Left lobe of liver (tissue), 2 donors: ENCODE data around the gene CCL14. TPM values are rescaled to one million over a fixed set of nuclear protein-coding genes. Genes with fewer than 3 reads are reported as not detected.
A peak's percentile ranks its signal among the peaks of the same experiment; 100 is the strongest.
"Not testable (repeated sequence)": the region's sequence is repeated elsewhere in the genome, so short reads cannot be mapped to it uniquely, and the experiment has no call there.

Experiments used
- ATAC-seq: fragments of 200-7000 bp; cut with Tn5 transposase; one replicate; pipeline ENCODE4 v1.9.1; 2020; ENCODE audit warnings: mild to moderate bottlenecking, moderate library complexity
- DNase-seq: peaks from one replicate; pipeline ENCODE4 v3.0.0-alpha.2; 2020; ENCODE audit warnings: low spot score
- total RNA-seq: library from RNA; stranded (reverse); gene quantifications from one replicate; pipeline ENCODE4 v1.2.1, GENCODE V29; 2021
- donor health status: DM: no; HTN: no; CAD: no; lungs with moderate emphysema.
- donor health status: DM: no; HTN: yes; CAD: no.

Gene CCL14
- total RNA-seq, 1 donor from 2014 or later: 16.9 TPM

DNA sequence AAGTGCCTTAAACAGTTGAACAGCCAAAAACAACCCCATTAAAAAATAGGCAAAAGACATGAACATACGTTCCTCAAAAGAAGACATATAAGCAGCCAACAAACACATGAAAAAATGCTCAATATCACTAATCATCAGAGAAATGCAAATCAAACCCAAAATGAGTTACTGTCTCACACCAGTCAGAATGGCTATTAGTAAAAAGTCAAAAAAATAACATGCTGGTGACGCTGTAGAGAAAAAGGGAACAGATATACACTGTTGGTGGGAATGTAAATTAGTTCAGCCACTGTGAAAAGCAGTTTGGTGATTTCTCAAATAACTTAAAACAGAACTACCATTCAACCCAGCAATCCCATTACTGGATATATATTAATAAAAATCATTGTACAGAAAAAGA lies 8.8 kb upstream of the CCL14 start:
- not testable (repeated sequence) for DNase-seq

DNA sequence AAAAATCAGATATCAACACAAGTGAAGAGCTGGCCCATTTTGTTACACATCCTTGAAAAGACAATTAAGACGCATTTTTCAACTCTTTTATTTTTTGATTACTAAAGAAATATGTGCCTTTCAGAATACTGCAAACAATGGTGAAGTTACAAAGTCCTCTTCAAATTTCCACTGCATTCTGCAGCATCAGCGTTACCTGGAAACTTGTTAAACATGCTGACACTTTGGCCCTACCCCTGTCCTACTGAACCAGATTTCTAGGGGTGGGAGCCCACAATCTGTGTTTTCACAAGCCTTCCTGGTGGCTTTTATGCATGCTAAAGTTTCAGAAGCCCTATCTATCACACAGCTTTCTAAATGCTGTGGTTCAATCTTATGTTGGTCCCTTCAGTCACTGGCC lies 4.5 kb upstream of the CCL14 start:
- DNase-seq (peak; percentile 69), ATAC-seq (peak; percentile 92)

More for the DNA sequence above, 8.8 kb upstream of the CCL14 start:
- ATAC-seq: not testable (repeated sequence)

GRCh38 chr17:35988164-35988563 lies 1.6 kb upstream of the CCL14 start:
- no peak for DNase-seq

DNA sequence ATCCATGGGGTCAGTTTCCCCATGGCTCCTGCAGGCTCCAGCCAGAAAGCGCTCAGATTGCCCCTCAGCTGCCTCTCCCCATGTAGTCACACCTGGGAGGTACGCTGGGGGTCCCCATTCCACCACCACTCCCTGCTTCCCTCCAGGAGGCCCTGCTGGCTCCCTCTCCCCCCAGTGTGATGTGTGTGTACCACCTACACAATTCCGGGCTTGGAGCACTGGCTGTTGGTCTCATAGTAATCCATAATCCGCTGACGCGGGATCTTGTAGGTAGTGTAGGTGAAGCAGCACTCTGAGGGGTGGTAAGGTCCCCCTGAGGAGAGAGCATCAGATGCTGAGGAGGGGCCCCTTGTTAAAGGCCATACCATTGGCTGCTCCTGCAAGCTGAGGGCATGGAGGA lies 2.4 kb downstream of the CCL14 start:
- DNase-seq: no peak
- ATAC-seq: no peak

More at GRCh38 chr17:35988164-35988563, 1.6 kb upstream of the CCL14 start:
- no peak for ATAC-seq

DNA sequence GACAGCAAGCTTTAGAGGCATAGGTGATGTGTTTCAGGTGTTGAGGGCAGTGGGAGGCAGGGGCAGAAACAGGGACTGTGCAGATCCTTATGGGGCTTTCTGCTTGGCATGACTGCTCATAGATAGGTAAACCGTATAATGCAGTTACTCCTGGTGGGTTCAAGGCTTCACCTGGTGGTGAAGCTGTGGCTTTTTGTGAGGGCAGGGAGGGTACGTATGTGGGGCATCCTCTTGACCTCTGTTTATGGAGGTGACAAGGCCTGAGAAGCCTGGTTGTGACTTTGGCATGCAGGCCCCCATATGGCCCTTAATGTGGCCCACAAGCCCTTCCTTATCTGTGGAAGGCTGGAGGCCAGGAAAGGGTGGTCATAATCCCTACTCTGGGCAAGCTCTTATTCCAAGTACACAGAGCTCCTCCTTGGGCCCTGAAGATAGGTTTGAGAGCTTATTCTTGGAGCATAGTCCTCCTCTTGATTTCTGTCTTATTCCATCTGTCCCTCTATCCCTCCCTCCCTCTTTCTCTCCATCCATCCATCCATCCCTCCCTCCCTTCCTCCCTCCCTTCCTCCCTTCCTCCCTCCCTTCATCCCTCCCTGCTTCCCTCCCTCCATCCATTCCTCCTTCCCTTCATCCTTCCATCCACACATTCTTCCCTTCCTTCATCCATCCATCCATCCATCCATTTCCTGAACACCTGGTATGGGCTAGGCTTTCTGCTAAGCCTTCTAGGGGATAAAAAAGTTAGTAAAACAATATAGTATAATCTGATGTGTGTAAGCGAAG lies 3.9 kb downstream of the CCL14 start:
- ATAC-seq: no peak
- DNase-seq: no peak

GRCh38 chr17:35981908-35982330 lies 4.6 kb downstream of the CCL14 start:
- ATAC-seq (peak; percentile 74), DNase-seq (peak; percentile 88)

DNA sequence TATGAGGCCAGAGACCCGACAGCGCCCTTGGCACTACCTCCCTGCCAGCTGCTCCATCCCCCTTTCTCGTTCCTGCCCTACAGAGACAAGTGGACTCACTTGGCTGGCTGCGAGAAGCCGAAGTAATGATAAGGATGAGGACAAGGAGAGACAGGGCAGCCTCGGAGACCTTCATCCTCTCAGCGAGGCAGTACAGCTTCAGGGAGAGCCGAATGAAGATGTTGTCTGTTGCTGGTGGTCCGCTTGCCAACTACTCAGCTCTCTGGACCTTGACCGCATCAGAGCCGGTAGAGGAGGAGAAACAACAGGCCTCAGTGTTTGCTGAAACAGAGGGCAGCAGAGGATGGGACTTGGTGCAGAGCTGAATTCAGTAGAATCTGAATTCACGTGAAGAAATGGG lies 5.3 kb downstream of the CCL14 start, which contains the start of gene CCL16:
TSS of gene CCL16 (minus strand) at position 252 of the 400 bp plus-strand sequence. CDS start at position 175, 77 bp downstream.
- ATAC-seq: peak; percentile 76

GRCh38 chr17:35978346-35978745 lies 8.2 kb downstream of the CCL14 start:
- ATAC-seq: no peak
- DNase-seq: no peak

More for the DNA sequence above, 5.3 kb downstream of the CCL14 start, which contains the start of gene CCL16:
- peak; percentile 85 for DNase-seq

- ATAC-seq: no peak
Measured at GRCh38 chr17:35977509-35977908, 9.0 kb downstream of the CCL14 start.

DNA sequence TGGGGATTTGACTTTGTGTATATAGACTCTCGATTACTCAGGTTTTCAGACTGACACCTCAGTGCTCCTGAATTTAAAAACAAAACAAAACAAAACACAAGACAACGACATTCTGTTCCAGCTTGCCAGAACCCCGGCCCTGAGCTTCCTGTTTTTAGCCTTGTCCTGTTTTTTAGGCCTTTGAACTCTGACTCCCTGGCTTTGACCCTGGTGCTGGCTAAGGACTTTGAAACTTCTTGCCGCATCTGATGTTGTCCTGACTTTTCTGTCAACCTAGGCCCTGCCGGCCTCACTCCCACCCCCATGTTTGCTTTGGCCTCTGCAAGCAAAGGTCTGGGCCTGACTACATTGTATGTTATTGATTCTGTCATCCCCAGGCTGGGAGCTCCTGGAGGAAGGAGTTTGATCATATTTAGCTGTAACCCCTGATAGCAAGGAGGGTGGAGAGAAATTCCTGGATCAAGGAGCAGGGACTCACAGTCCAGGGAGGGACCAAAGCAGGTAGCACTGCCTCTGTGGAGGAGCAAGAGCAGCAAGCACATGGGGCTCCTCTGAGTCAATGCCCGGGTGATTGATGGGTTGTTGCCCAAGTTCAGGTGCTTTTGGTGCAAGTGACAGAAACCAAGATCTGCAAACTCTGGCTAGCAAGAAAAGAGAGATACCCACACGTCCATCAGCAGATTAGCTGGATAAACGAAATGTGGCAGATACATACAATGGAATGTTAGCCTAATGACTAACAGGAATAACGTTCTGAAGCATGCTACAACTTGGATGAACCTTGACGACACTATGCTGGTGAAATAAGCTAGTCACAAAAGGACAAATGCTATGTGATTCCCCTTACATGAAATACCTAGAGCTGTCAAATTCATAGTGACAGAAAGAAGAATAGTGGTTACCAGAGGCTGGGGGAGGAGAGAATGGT lies 12.9 kb downstream of the CCL14 start:
- peak; percentile 71 for ATAC-seq

More at GRCh38 chr17:35977509-35977908, 9.0 kb downstream of the CCL14 start:
- no peak for DNase-seq

GRCh38 chr17:35972945-35973332 lies 13.6 kb downstream of the CCL14 start:
- no peak for ATAC-seq

More for the DNA sequence above, 12.9 kb downstream of the CCL14 start:
- DNase-seq: peak; percentile 94

GRCh38 chr17:35972535-35972934 lies 14.0 kb downstream of the CCL14 start:
- ATAC-seq (no peak), DNase-seq (no peak)

More at GRCh38 chr17:35972945-35973332, 13.6 kb downstream of the CCL14 start:
- no peak for DNase-seq

- DNase-seq (no peak), ATAC-seq (no peak)
Measured at GRCh38 chr17:35972066-35972465, 14.5 kb downstream of the CCL14 start.

- ATAC-seq (peak; percentile 71), DNase-seq (peak; percentile 85)
Measured at GRCh38 chr17:35969558-35970380, 16.8 kb downstream of the CCL14 start.

DNA sequence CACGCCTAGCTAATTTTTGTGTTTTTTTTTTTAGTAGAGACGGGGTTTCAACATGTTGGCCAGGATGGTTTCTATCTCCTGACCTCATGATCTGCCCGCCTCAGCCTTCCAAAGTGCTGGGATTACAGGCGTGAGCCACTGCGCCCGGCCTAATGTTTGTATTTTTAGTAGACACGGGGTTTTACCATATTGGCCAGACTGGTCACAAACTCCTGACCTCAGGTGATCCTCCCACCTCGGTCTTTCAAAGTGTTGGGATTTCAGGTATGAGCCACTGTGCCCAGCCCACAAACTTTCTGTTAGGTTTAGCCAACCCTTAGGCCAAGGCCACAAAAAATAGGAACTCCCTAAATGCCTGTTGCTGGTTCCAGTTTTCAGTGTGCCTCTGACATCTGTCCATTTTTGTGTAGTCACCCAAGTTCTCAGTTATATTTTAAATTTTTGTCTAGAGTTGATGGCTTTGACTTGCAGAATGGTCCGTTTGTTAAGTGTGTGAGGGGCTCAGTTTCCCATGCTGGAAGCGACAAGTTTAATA lies 17.9 kb downstream of the CCL14 start:
- DNase-seq (peak; percentile 58), ATAC-seq (peak; percentile 5)

DNA sequence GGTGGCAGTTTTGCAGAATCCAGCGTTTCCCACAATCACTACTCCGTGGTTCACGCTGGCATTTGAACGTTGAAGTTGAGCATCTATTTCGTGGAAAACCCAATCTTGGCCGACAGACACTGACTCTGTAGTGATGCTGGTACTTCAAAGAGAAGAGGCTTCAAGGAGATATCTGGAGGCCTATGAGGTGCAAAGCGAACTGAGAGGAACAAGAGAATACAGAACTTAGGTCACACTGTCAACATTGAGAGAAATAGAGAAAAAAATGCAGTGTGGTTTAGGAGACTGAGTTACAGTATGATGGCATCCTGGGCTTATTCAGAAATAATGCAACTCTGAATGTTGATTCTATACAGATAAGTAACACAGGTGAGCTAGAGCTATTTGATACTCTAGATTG lies 21.3 kb downstream of the CCL14 start:
- ATAC-seq: no peak
- no peak for DNase-seq

DNA sequence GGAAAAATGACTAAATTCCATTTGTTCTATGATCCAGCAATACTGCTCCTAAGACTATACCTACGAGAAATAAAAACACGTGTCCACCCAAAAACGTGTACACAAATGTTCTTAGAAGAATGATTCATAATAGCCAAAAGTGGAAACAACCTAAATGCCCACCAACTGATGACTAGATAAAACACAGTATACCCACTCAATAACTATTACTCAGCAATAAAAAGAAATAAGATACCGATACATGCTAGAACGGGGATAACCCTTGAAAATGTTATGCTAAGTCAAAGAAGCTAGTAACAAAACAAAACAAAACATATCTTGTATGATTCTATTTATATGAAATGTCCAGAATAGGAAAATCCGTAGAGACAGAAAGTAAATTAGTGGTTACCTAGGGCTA lies 22.9 kb downstream of the CCL14 start:
- no peak for ATAC-seq
- no peak for DNase-seq

DNA sequence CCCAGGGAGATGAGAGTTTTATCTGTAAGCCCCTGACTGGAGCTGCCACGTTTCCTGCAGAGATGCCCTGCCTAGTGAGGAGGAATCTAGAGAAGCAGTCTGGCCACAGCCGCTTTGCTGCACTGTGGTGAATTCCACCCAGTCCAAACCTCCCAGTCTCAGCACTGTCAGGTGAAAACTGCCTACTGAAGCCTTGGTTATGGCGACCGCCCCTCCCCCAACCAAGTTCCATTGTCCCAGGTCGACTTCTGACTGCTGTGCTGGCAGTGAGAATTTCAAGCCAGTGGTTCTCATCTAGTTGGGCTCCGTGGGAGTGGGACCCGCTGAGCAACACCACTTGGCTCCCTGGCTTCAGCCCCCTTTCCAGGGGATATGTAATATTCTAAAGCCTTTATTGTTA lies 32.8 kb downstream of the CCL14 start:
- ATAC-seq (no peak), DNase-seq (no peak)

- ATAC-seq: no peak
Measured at GRCh38 chr17:35949401-35949800, 37.1 kb downstream of the CCL14 start.

GRCh38 chr17:35948092-35948491 lies 38.4 kb downstream of the CCL14 start:
- DNase-seq: no peak
- no peak for ATAC-seq

More at GRCh38 chr17:35949401-35949800, 37.1 kb downstream of the CCL14 start:
- DNase-seq: no peak
